Colon (tissue), 2 donors: ENCODE results near the gene CIDEA.

ENCODE experiments used
- FAIRE-seq: peaks from 2 replicates; lab custom pipeline; 2012; peaks lifted over from hg19 to GRCh38; lab: Jason Lieb, UNC
- donor health status: control.
- donor health status: control.

Gene CIDEA

GRCh38 chr18:12274793-12275192 lies 20.6 kb downstream of the CIDEA start:
- no peak for FAIRE-seq

- FAIRE-seq, result no peak
Measured at GRCh38 chr18:12276736-12277554, 22.8 kb downstream of the CIDEA start.

GRCh38 chr18:12278215-12278671 lies 24.1 kb downstream of the CIDEA start:
- no peak for FAIRE-seq

GRCh38 chr18:12278741-12279682 lies 24.9 kb downstream of the CIDEA start:
- no peak for FAIRE-seq

- no peak for FAIRE-seq
Measured at GRCh38 chr18:12279781-12280531, 25.8 kb downstream of the CIDEA start.

- FAIRE-seq, result no peak
Measured at GRCh38 chr18:12281861-12282260, 27.7 kb downstream of the CIDEA start.

GRCh38 chr18:12282442-12283039 lies 28.4 kb downstream of the CIDEA start:
- FAIRE-seq, result no peak

GRCh38 chr18:12283256-12283655 lies 29.1 kb downstream of the CIDEA start:
- FAIRE-seq, result no peak

- FAIRE-seq, result no peak
Measured at GRCh38 chr18:12283666-12284065, 29.5 kb downstream of the CIDEA start.

GRCh38 chr18:12287131-12287681 lies 33.0 kb downstream of the CIDEA start:
- FAIRE-seq, result no peak

GRCh38 chr18:12287684-12288402 lies 33.7 kb downstream of the CIDEA start:
- no peak for FAIRE-seq

- FAIRE-seq, result no peak
Measured at GRCh38 chr18:12288403-12288755, 34.2 kb downstream of the CIDEA start.

GRCh38 chr18:12290086-12290485 lies 35.9 kb downstream of the CIDEA start:
- no peak for FAIRE-seq

GRCh38 chr18:12291161-12291560 lies 37.0 kb downstream of the CIDEA start:
- no peak for FAIRE-seq

- no peak for FAIRE-seq
Measured at GRCh38 chr18:12291690-12292089, 37.5 kb downstream of the CIDEA start.

GRCh38 chr18:12293831-12294230 lies 39.7 kb downstream of the CIDEA start:
- FAIRE-seq, result no peak

GRCh38 chr18:12295389-12296086 lies 41.4 kb downstream of the CIDEA start:
- no peak for FAIRE-seq

GRCh38 chr18:12296087-12296403 lies 41.9 kb downstream of the CIDEA start:
- FAIRE-seq, result no peak

GRCh38 chr18:12296457-12296856 lies 42.3 kb downstream of the CIDEA start:
- no peak for FAIRE-seq

- FAIRE-seq, result no peak
Measured at GRCh38 chr18:12299862-12300261, 45.7 kb downstream of the CIDEA start.
